HG02840 (cell line): ENCODE data around the gene KRTAP9-3.
"Not testable (repeated sequence)": the region's sequence is repeated elsewhere in the genome, so short reads cannot be mapped to it uniquely, and the experiment has no call there.

Experiments used
- ATAC-seq: cut with Tn5 transposase; IDR thresholded peaks from one replicate; pipeline ENCODE4 v1.9.1; 2021; ENCODE audit warnings: mild to moderate bottlenecking, moderate library complexity, moderate number of reproducible peaks; ENCODE audit not compliant: unreplicated experiment, low FRiP score

Gene KRTAP9-3

GRCh38 chr17:41232399-41233105 lies at the start of gene KRTAP9-3:
KRTAP9-3 (plus strand) TSS chr17:41232449; CDS start chr17:41232502, 53 bp downstream.
- not testable (repeated sequence) for ATAC-seq

- no peak for ATAC-seq
These were observed 47.7 kb upstream of the KRTAP9-3 start, which contains the start of gene KRTAP4-1 for GRCh38 chr17:41184480-41184961. KRTAP4-1 (minus strand) TSS chr17:41184911; CDS start chr17:41184854, 57 bp downstream.

- no peak for ATAC-seq
These were observed 47.2 kb upstream of the KRTAP9-3 start for GRCh38 chr17:41185001-41185400.

GRCh38 chr17:41186872-41187271 lies 45.4 kb upstream of the KRTAP9-3 start:
- ATAC-seq = no peak

GRCh38 chr17:41189837-41190318 lies 42.4 kb upstream of the KRTAP9-3 start, which contains the start of gene KRTAP9-1:
KRTAP9-1 (plus strand) TSS chr17:41189887; CDS start chr17:41189887, 0 bp downstream.
- ATAC-seq = not testable (repeated sequence)

- no peak for ATAC-seq
These were observed 41.9 kb upstream of the KRTAP9-3 start for GRCh38 chr17:41190328-41190727.

GRCh38 chr17:41196068-41196467 lies 36.2 kb upstream of the KRTAP9-3 start:
- ATAC-seq = no peak

GRCh38 chr17:41199421-41200078 lies 32.7 kb upstream of the KRTAP9-3 start:
- no peak for ATAC-seq

GRCh38 chr17:41211845-41212466 lies 20.3 kb upstream of the KRTAP9-3 start:
- no peak for ATAC-seq

- no peak for ATAC-seq
These were observed 19.6 kb upstream of the KRTAP9-3 start for GRCh38 chr17:41212524-41213169.

GRCh38 chr17:41215681-41216080 lies 16.6 kb upstream of the KRTAP9-3 start:
- no peak for ATAC-seq

- ATAC-seq = no peak
These were observed 8.4 kb upstream of the KRTAP9-3 start for GRCh38 chr17:41223821-41224220.

- no peak for ATAC-seq
These were observed 6.2 kb upstream of the KRTAP9-3 start for GRCh38 chr17:41226051-41226450.

GRCh38 chr17:41226598-41227095 lies 5.6 kb upstream of the KRTAP9-3 start, which contains the start of gene KRTAP9-2:
KRTAP9-2 (plus strand) TSS chr17:41226648; CDS start chr17:41226655, 7 bp downstream.
- ATAC-seq = not testable (repeated sequence)

GRCh38 chr17:41230094-41230493 lies 2.2 kb upstream of the KRTAP9-3 start:
- ATAC-seq = no peak

GRCh38 chr17:41231731-41232130 lies 518 bp upstream of the KRTAP9-3 start:
- no peak for ATAC-seq

- not testable (repeated sequence) for ATAC-seq
These were observed 4.9 kb downstream of the KRTAP9-3 start for GRCh38 chr17:41237116-41237515.

- not testable (repeated sequence) for ATAC-seq
These were observed 5.7 kb downstream of the KRTAP9-3 start, which contains the start of gene KRTAP9-8 for GRCh38 chr17:41237949-41238437. KRTAP9-8 (plus strand) TSS chr17:41237999; CDS start chr17:41238052, 53 bp downstream.

GRCh38 chr17:41246995-41247787 lies 14.9 kb downstream of the KRTAP9-3 start:
- not testable (repeated sequence) for ATAC-seq
